Tibial nerve (tissue), 4 donors: ENCODE data around the gene GPC2. TPM values are rescaled to one million over a fixed set of nuclear protein-coding genes. Genes with fewer than 3 reads are reported as not detected.
"Not testable (repeated sequence)": the region's sequence is repeated elsewhere in the genome, so short reads cannot be mapped to it uniquely, and the experiment has no call there.

Experiments
- DNase-seq, 2 donors: peaks; one replicate each; pipeline ENCODE4 v3.0.0-alpha.2; 2019; ENCODE audit warnings: low spot score in 2 of 2
- H3K27ac ChIP-seq, 4 donors: fragments of 200-600 bp; sonication (generic) in 3 of 4; one replicate each; pipeline ENCODE4 v1.5.1; 2017 to 2019; ENCODE audit warnings: mild to moderate bottlenecking in 1 of 4
- H3K27me3 ChIP-seq, 2 donors: fragments of 200-600 bp; sonication (generic) in 1 of 2; one replicate each; pipeline versions ENCODE4 v1.5.1 to v1.6.0; 2017 to 2019
- H3K36me3 ChIP-seq, 3 donors: fragments of 200-600 bp; sonication (generic); one replicate each; pipeline ENCODE4 v1.5.1; 2018 to 2019
- H3K4me1 ChIP-seq, 4 donors: fragments of 200-600 bp; sonication (generic) in 3 of 4; one replicate each; pipeline ENCODE4 v1.5.1; 2017 to 2019
- H3K4me3 ChIP-seq, 4 donors: fragments of 200-600 bp; sonication (generic) in 3 of 4; one replicate each; pipeline ENCODE4 v1.5.1; 2017 to 2019; ENCODE audit warnings: mild to moderate bottlenecking in 1 of 4, moderate library complexity in 1 of 4
- H3K9me3 ChIP-seq, 4 donors: fragments of 200-600 bp; sonication (generic) in 3 of 4; one replicate each; pipeline ENCODE4 v1.5.1; 2017 to 2019
- CTCF ChIP-seq, 5 experiments: fragments of 200-600 bp in 3 of 5; fragments of 450-650 bp in 2 of 5; sonication (generic) in 3 of 5; IDR thresholded peaks; one replicate each; pipeline ENCODE4 v1.5.1; 2016 to 2019; ENCODE audit warnings: antibody characterized with exemption in 5 of 5, mild to moderate bottlenecking in 3 of 5, moderate library complexity in 2 of 5
- EP300 ChIP-seq, 2 donors: sonication (generic); formaldehyde crosslinking; IDR thresholded peaks; one replicate each; pipeline ENCODE4 v1.6.1; 2017; ENCODE audit warnings: antibody characterized with exemption in 2 of 2, mild to moderate bottlenecking in 1 of 2
- POLR2A ChIP-seq, 2 donors: fragments of 450-650 bp; IDR thresholded peaks; one replicate each; pipeline ENCODE4 v1.6.1; 2017; ENCODE audit warnings: antibody characterized with exemption in 2 of 2, mild to moderate bottlenecking in 2 of 2, moderate library complexity in 2 of 2
- WGBS, 2 donors: methylation state at CpG; one replicate each; pipeline ENCODE4 v1.1.5; 2018; 5-methylcytosine and 5-hydroxymethylcytosine counted together
- total RNA-seq, 4 donors: library from RNA; depleted of rRNA; stranded (reverse); fragments of >200 nt; gene quantifications; one replicate each; pipeline ENCODE4 v1.1.0, GENCODE V29; 2016

GPC2 gene
- total RNA-seq, 4 donors from 2014 or later = 1.1 to 3.1 (median 1.7) TPM

- peaks cover 0 to 44% (median 14%) of the 10 kb centered on the region in 4 donors for H3K4me1 ChIP-seq
- TF ChIP-seq POLR2A (IDR thresholded peaks at IDR 0.05) = no peak
- peak; percentile 82 to 95 (median 89) for TF ChIP-seq CTCF (IDR thresholded peaks at IDR 0.05)
- no peak for TF ChIP-seq EP300 (IDR thresholded peaks at IDR 0.05)
- H3K27me3 ChIP-seq = no peaks in the 10 kb centered on the region
- peak overlapping the region in 1 of 4 donors; percentile 18 for H3K4me3 ChIP-seq
- DNase-seq = peak; percentile 80 to 90
- 11 to 13% methylated on average over 24 of the region's 24 CpGs for WGBS, 2 donors
- H3K27ac ChIP-seq = peak overlapping the region in 1 of 4 donors; percentile 52
- no peaks in the 10 kb centered on the region for H3K36me3 ChIP-seq
- H3K9me3 ChIP-seq = no peaks in the 10 kb centered on the region
Measured at GRCh38 chr7:100130608-100131453, 46.4 kb downstream of the GPC2 start.

- 90 to 96% methylated on average over 1 of the region's 1 CpG for WGBS, 2 donors
- not testable (repeated sequence) for H3K4me3 ChIP-seq, H3K9me3 ChIP-seq, H3K27me3 ChIP-seq, H3K27ac ChIP-seq, DNase-seq, H3K36me3 ChIP-seq
- peaks cover 0 to 50% (median 17%) of the 10 kb centered on the region in 4 donors for H3K4me1 ChIP-seq
Measured at GRCh38 chr7:100130220-100130607, 47.0 kb downstream of the GPC2 start.

- Histone ChIP-seq H3K27me3 (no peaks in the 10 kb centered on the region), H3K36me3 (peaks cover 0 to 18% (median 0%) of the 10 kb centered on the region in 3 donors), H3K4me3 (no peak overlapping the region), H3K4me1 (peaks cover 0 to 54% (median 19%) of the 10 kb centered on the region in 4 donors), H3K27ac (no peak overlapping the region), H3K9me3 (no peaks in the 10 kb centered on the region)
- 42 to 50% methylated on average over 1 of the region's 1 CpG for WGBS, 2 donors
- TF ChIP-seq EP300 (IDR thresholded peaks at IDR 0.05) (no peak), CTCF (IDR thresholded peaks at IDR 0.05) (no peak), POLR2A (IDR thresholded peaks at IDR 0.05) (no peak)
- DNase-seq = no peak
Measured at GRCh38 chr7:100128637-100128963, 48.6 kb downstream of the GPC2 start.

- Histone ChIP-seq H3K36me3 (peaks cover 0 to 23% (median 0%) of the 10 kb centered on the region in 3 donors), H3K27ac (peak overlapping the region; percentile 80 to 99 (median 96)), H3K4me3 (peak overlapping the region; percentile 81 to 98 (median 90)), H3K9me3 (no peaks in the 10 kb centered on the region), H3K4me1 (peaks cover 0 to 50% (median 19%) of the 10 kb centered on the region in 4 donors), H3K27me3 (no peaks in the 10 kb centered on the region)
- TF ChIP-seq POLR2A (IDR thresholded peaks at IDR 0.05) (no peak), CTCF (IDR thresholded peaks at IDR 0.05) (peak in 1 of 5 experiments; percentile 10)
- DNase-seq = no peak
- 2 to 3% methylated on average over 21 of the region's 37 CpGs for WGBS, 2 donors
Measured at GRCh38 chr7:100127866-100128636, 49.1 kb downstream of the GPC2 start.

- H3K36me3 ChIP-seq = peaks cover 0 to 32% (median 0%) of the 10 kb centered on the region in 3 donors
- TF ChIP-seq POLR2A (IDR thresholded peaks at IDR 0.05) (no peak), EP300 (IDR thresholded peaks at IDR 0.05) (peak; percentile 39 to 93)
- WGBS, 2 donors = 0 to 1% methylated on average over 36 to 56 of the region's 85 CpGs
Measured at GRCh38 chr7:100126931-100127865, 50.0 kb downstream of the GPC2 start, which contains the start of gene MBLAC1. Gene MBLAC1 (plus strand): TSS chr7:100126967. CDS start chr7:100127396, 429 bp downstream.

More at GRCh38 chr7:100126931-100127865, 50.0 kb downstream of the GPC2 start, which contains the start of gene MBLAC1:
- peaks cover 0 to 47% (median 19%) of the 10 kb centered on the region in 4 donors for H3K4me1 ChIP-seq
- H3K27me3 ChIP-seq = no peaks in the 10 kb centered on the region
- peak; percentile 83 to 93 for DNase-seq
- no peaks in the 10 kb centered on the region for H3K9me3 ChIP-seq
- H3K4me3 ChIP-seq = peak within 1 kb of the TSS; percentile 81 to 98 (median 90)
- H3K27ac ChIP-seq = peak within 1 kb of the TSS; percentile 80 to 99 (median 96)
